Natural killer cell (primary cell): Measurements from ENCODE around the gene CCL14. TPM values are rescaled to one million over a fixed set of nuclear protein-coding genes. Genes with fewer than 3 reads are reported as not detected.

ENCODE experiments used
- ATAC-seq, 3 donors: fragments of 150-1000 bp in 2 of 3; fragments of 200-7000 bp in 1 of 3; cut with Tn5 transposase; 1 replicate in 1 of 3; 2 replicates in 2 of 3; pipeline ENCODE4 v1.10.0; 2021; ENCODE audit warnings: mild to moderate bottlenecking in 2 of 3, moderate library complexity in 2 of 3
- DNase-seq, 2 donors: peaks; one replicate each; pipeline versions ENCODE4 v3.0.0 to v3.0.0-alpha.2; 2013 to 2021; ENCODE audit warnings: mixed read lengths in 1 of 2
- H3K27ac ChIP-seq: one replicate; pipeline ENCODE4 v1.5.1; 2013; ENCODE audit warnings: mild to moderate bottlenecking, low read length
- H3K27me3 ChIP-seq: one replicate; pipeline ENCODE4 v1.6.1; 2013; ENCODE audit warnings: low read length; ENCODE audit not compliant: control insufficient read depth, insufficient read depth
- H3K36me3 ChIP-seq: one replicate; pipeline ENCODE4 v1.6.1; 2013; ENCODE audit warnings: low read length; ENCODE audit not compliant: control insufficient read depth, insufficient read depth
- H3K4me1 ChIP-seq: one replicate; pipeline ENCODE4 v1.6.1; 2013; ENCODE audit warnings: low read length; ENCODE audit not compliant: control insufficient read depth, insufficient read depth
- H3K4me3 ChIP-seq: one replicate; pipeline ENCODE4 v1.5.1; 2013; ENCODE audit warnings: low read length
- H3K9me3 ChIP-seq: one replicate; pipeline ENCODE4 v1.6.1; 2013; ENCODE audit warnings: low read length; ENCODE audit not compliant: control insufficient read depth, insufficient read depth
- H3K27ac Mint-ChIP-seq, 2 donors: one replicate each; pipeline ENCODE4 v1.8.0; 2022; ENCODE audit warnings: mild to moderate bottlenecking in 2 of 2, mixed read lengths in 2 of 2, moderate library complexity in 1 of 2
- H3K27me3 Mint-ChIP-seq, 2 donors: one replicate each; pipeline ENCODE4 v1.8.0; 2022; ENCODE audit warnings: low read depth in 2 of 2, mixed read lengths in 2 of 2
- H3K36me3 Mint-ChIP-seq: one replicate; pipeline ENCODE4 v1.8.0; 2022; ENCODE audit warnings: mixed read lengths
- H3K4me1 Mint-ChIP-seq, 2 donors: one replicate each; pipeline ENCODE4 v1.8.0; 2022; ENCODE audit warnings: mixed read lengths in 2 of 2
- H3K4me3 Mint-ChIP-seq: one replicate; pipeline ENCODE4 v1.8.0; 2022; ENCODE audit warnings: mild to moderate bottlenecking, moderate library complexity, mixed read lengths
- H3K9me3 Mint-ChIP-seq, 2 donors: one replicate each; pipeline ENCODE4 v1.8.0; 2022; ENCODE audit warnings: mixed read lengths in 2 of 2
- CTCF ChIP-seq: fragments of 200-600 bp; IDR thresholded peaks from one replicate; pipeline ENCODE4 v1.8.0; 2022; ENCODE audit warnings: antibody characterized with exemption
- WGBS: methylation state at CpG from one replicate; pipeline ENCODE4 v1.1.7; 2013; ENCODE audit warnings: missing lambda C conversion rate; ENCODE audit not compliant: insufficient coverage; 5-methylcytosine and 5-hydroxymethylcytosine counted together
- intact Hi-C: fragments of 100-400 bp; cut with micrococcal nuclease; formaldehyde crosslinking; loops from one replicate; pipeline ENCODE4 v1.14.2; 2022
- total RNA-seq, 4 donors: library from RNA; stranded (reverse); fragments of 120-200 nt in 1 of 4; gene quantifications; one replicate each; pipeline versions ENCODE4 v1.2.3 to v1.2.4, GENCODE V29; 2013 to 2022

Gene CCL14
- total RNA-seq, 3 donors from 2014 or later (not counting 1 experiment from before 2014, with no cell fraction given): not detected

- Histone ChIP-seq H3K27ac (no peak overlapping the region), H3K36me3 (no peaks in the 10 kb centered on the region), H3K4me1 (no peaks in the 10 kb centered on the region), H3K9me3 (no peaks in the 10 kb centered on the region), H3K27me3 (no peaks in the 10 kb centered on the region), H3K4me3 (no peak overlapping the region)
- TF ChIP-seq CTCF: no peak
- ATAC-seq (no peak), DNase-seq (no peak)
- intact Hi-C loops: no loop called here
- no peak overlapping the region for H3K27ac Mint-ChIP-seq
- H3K9me3 Mint-ChIP-seq: peaks cover 0 to 2% of the 10 kb centered on the region in 2 donors
- no peaks in the 10 kb centered on the region for H3K36me3 Mint-ChIP-seq
- peaks cover 0 to 8% of the 10 kb centered on the region in 2 donors for H3K4me1 Mint-ChIP-seq
- 66% methylated on average over 2 of the region's 2 CpGs for WGBS
- H3K4me3 Mint-ChIP-seq: no peak overlapping the region
- no peaks in the 10 kb centered on the region for H3K27me3 Mint-ChIP-seq
Observed at GRCh38 chr17:35991075-35991474, 4.5 kb upstream of the CCL14 start.

GRCh38 chr17:35988164-35988563 lies 1.6 kb upstream of the CCL14 start:
- Mint-ChIP-seq H3K4me1 (peaks cover 4 to 25% of the 10 kb centered on the region in 2 donors), H3K27me3 (no peaks in the 10 kb centered on the region), H3K36me3 (no peaks in the 10 kb centered on the region), H3K27ac (no peak overlapping the region), H3K9me3 (peaks cover 0 to 2% of the 10 kb centered on the region in 2 donors), H3K4me3 (no peak overlapping the region)
- Histone ChIP-seq H3K27me3 (no peaks in the 10 kb centered on the region), H3K27ac (no peak overlapping the region), H3K9me3 (no peaks in the 10 kb centered on the region), H3K36me3 (no peaks in the 10 kb centered on the region), H3K4me1 (no peaks in the 10 kb centered on the region), H3K4me3 (no peak overlapping the region)
- ATAC-seq: no peak
- no peak for DNase-seq
- intact Hi-C loops: no loop called here
- TF ChIP-seq CTCF: no peak

- Histone ChIP-seq H3K36me3 (no peaks in the 10 kb centered on the region), H3K4me3 (no peak overlapping the region), H3K27me3 (no peaks in the 10 kb centered on the region), H3K27ac (no peak overlapping the region), H3K4me1 (peaks cover 11% of the 10 kb centered on the region), H3K9me3 (no peaks in the 10 kb centered on the region)
- 96% methylated on average over 6 of the region's 6 CpGs for WGBS
- ATAC-seq (no peak), DNase-seq (no peak)
- peaks cover 15 to 46% of the 10 kb centered on the region in 2 donors for H3K4me1 Mint-ChIP-seq
- no peak overlapping the region for H3K27ac Mint-ChIP-seq
- intact Hi-C loops: no loop called here
- no peaks in the 10 kb centered on the region for H3K9me3 Mint-ChIP-seq
- no peaks in the 10 kb centered on the region for H3K36me3 Mint-ChIP-seq
- no peak for TF ChIP-seq CTCF
- no peaks in the 10 kb centered on the region for H3K27me3 Mint-ChIP-seq
- no peak overlapping the region for H3K4me3 Mint-ChIP-seq
Observed at GRCh38 chr17:35984140-35984539, 2.4 kb downstream of the CCL14 start.

- ATAC-seq (peak in 1 of 3 donors; percentile 9), DNase-seq (no peak)
- H3K4me1 ChIP-seq: peaks cover 11% of the 10 kb centered on the region
- WGBS: 40% methylated on average over 2 of the region's 3 CpGs
- H3K27ac ChIP-seq: no peak overlapping the region
- H3K27me3 Mint-ChIP-seq: no peaks in the 10 kb centered on the region
- intact Hi-C loops: no loop called here
- peak overlapping the region in 1 of 2 donors; percentile 47 for H3K27ac Mint-ChIP-seq
- no peaks in the 10 kb centered on the region for H3K36me3 Mint-ChIP-seq
- H3K9me3 ChIP-seq: no peaks in the 10 kb centered on the region
- peaks cover 25 to 56% of the 10 kb centered on the region in 2 donors for H3K4me1 Mint-ChIP-seq
- TF ChIP-seq CTCF: no peak
- no peaks in the 10 kb centered on the region for H3K36me3 ChIP-seq
- H3K9me3 Mint-ChIP-seq: no peaks in the 10 kb centered on the region
- no peak overlapping the region for H3K4me3 Mint-ChIP-seq
- H3K27me3 ChIP-seq: no peaks in the 10 kb centered on the region
- H3K4me3 ChIP-seq: no peak overlapping the region
Observed at GRCh38 chr17:35982409-35983191, 3.9 kb downstream of the CCL14 start.
